Neuronal stem cell (in vitro differentiated cells): ENCODE measurements around the gene CRHR1.

Experiments
- DNase-seq: peaks from one replicate; pipeline ENCODE4 v3.0.0-alpha.2; 2013; ENCODE audit warnings: low spot score
- H2AFZ ChIP-seq: one replicate; pipeline ENCODE4 v1.6.1; 2013; ENCODE audit warnings: mild to moderate bottlenecking, low read length, inconsistent platforms
- H2AK5ac ChIP-seq: 2 replicates; pipeline ENCODE4 v1.6.1; 2013; ENCODE audit warnings: low read depth, mild to moderate bottlenecking, inconsistent platforms, low read length, moderate library complexity, mixed read lengths
- H2BK120ac ChIP-seq: 2 replicates; pipeline ENCODE4 v1.6.1; 2013; ENCODE audit warnings: low read depth, mild to moderate bottlenecking, inconsistent platforms, low read length, moderate library complexity, mixed read lengths
- H2BK12ac ChIP-seq: one replicate; pipeline ENCODE4 v1.6.1; 2013; ENCODE audit warnings: low read length, inconsistent platforms
- H2BK15ac ChIP-seq: 2 replicates; pipeline ENCODE4 v1.6.1; 2013; ENCODE audit warnings: mild to moderate bottlenecking, low read length, inconsistent platforms, mixed read lengths
- H2BK5ac ChIP-seq: one replicate; pipeline ENCODE4 v1.6.1; 2013; ENCODE audit warnings: inconsistent platforms, mild to moderate bottlenecking, low read length, moderate library complexity
- H3K14ac ChIP-seq: one replicate; pipeline ENCODE4 v1.6.1; 2013; ENCODE audit warnings: low read length, inconsistent platforms
- H3K18ac ChIP-seq: 2 replicates; pipeline ENCODE4 v1.6.1; 2013; ENCODE audit warnings: low read length, inconsistent platforms
- H3K23ac ChIP-seq: 2 replicates; pipeline ENCODE4 v1.6.1; 2013; ENCODE audit warnings: low read depth, mild to moderate bottlenecking, mixed read lengths, low read length, inconsistent platforms; ENCODE audit not compliant: poor library complexity
- H3K27ac ChIP-seq: replicated peaks from 3 replicates; pipeline ENCODE4 v1.5.1; 2013; ENCODE audit warnings: low read length, inconsistent platforms
- H3K27me3 ChIP-seq, 3 experiments: 2 replicates each; pipeline ENCODE4 v1.6.1; 2013; ENCODE audit warnings: low read length in 3 of 3, mild to moderate bottlenecking in 2 of 3, inconsistent platforms in 1 of 3, low read depth in 1 of 3, mixed read lengths in 1 of 3, moderate library complexity in 1 of 3; ENCODE audit not compliant: control insufficient read depth in 3 of 3, insufficient read depth in 3 of 3
- H3K36me3 ChIP-seq, 2 donors: replicated peaks in 1 of 2; 2 replicates each; pipeline ENCODE4 v1.6.1; 2013; ENCODE audit warnings: low read length in 2 of 2; ENCODE audit not compliant: control insufficient read depth in 2 of 2, insufficient read depth in 2 of 2
- H3K4ac ChIP-seq: 2 replicates; pipeline ENCODE4 v1.6.1; 2013; ENCODE audit warnings: inconsistent platforms, mild to moderate bottlenecking, low read length, moderate library complexity
- H3K4me1 ChIP-seq, 2 donors: 1 replicate in 1 of 2; 2 replicates in 1 of 2; pipeline ENCODE4 v1.6.1; 2013; ENCODE audit warnings: low read length in 2 of 2, low read depth in 1 of 2; ENCODE audit not compliant: control insufficient read depth in 2 of 2, insufficient read depth in 1 of 2
- H3K4me2 ChIP-seq: one replicate; pipeline ENCODE4 v1.6.1; 2013; ENCODE audit warnings: mild to moderate bottlenecking, low read length, inconsistent platforms; ENCODE audit not compliant: insufficient read depth, poor library complexity, severe bottlenecking
- H3K4me3 ChIP-seq, 2 donors: 2 replicates each; pipeline ENCODE4 v1.5.1; 2013; ENCODE audit warnings: low read length in 2 of 2, mild to moderate bottlenecking in 2 of 2, inconsistent platforms in 1 of 2, moderate library complexity in 1 of 2
- H3K79me1 ChIP-seq: one replicate; pipeline ENCODE4 v1.6.1; 2013; ENCODE audit warnings: low read depth, mild to moderate bottlenecking, inconsistent platforms, low read length, moderate library complexity
- H3K9ac ChIP-seq: one replicate; pipeline ENCODE4 v1.6.1; 2013; ENCODE audit warnings: mild to moderate bottlenecking, low read depth, low read length, inconsistent platforms; ENCODE audit not compliant: poor library complexity
- H3K9me3 ChIP-seq, 2 donors: replicated peaks in 1 of 2; 2 replicates each; pipeline versions ENCODE3 to v1.6.1; 2013; ENCODE audit warnings: low read length in 2 of 2, mild to moderate bottlenecking in 2 of 2, inconsistent platforms in 1 of 2, low read depth in 1 of 2, mixed read lengths in 1 of 2, moderate library complexity in 1 of 2; ENCODE audit not compliant: control insufficient read depth in 2 of 2, insufficient read depth in 1 of 2
- H4K8ac ChIP-seq: one replicate; pipeline ENCODE4 v1.6.1; 2013; ENCODE audit warnings: low read depth, mild to moderate bottlenecking, inconsistent platforms, low read length, moderate library complexity
- H4K91ac ChIP-seq: one replicate; pipeline ENCODE4 v1.6.1; 2013; ENCODE audit warnings: low read length, low read depth, mild to moderate bottlenecking, inconsistent platforms; ENCODE audit not compliant: poor library complexity
- WGBS, 2 donors: extraction: QIAGEN DNeasy Blood & Tissue Kit; methylation state at CpG; one replicate each; pipeline ENCODE4 v1.1.7; 2013; ENCODE audit warnings: missing lambda C conversion rate in 2 of 2, mixed read lengths in 1 of 2; ENCODE audit not compliant: insufficient read length in 2 of 2, insufficient replicate concordance in 1 of 2; ENCODE audit errors: extremely low coverage in 2 of 2; 5-methylcytosine and 5-hydroxymethylcytosine counted together

Gene CRHR1

GRCh38 chr17:45836047-45837044 lies 52.2 kb downstream of the CRHR1 start:
- H3K9ac ChIP-seq: peak overlapping the region; percentile 70
- peak overlapping the region; percentile 89 for H3K18ac ChIP-seq
- H3K23ac ChIP-seq: peak overlapping the region; percentile 43
- peak overlapping the region; percentile 47 for H2BK120ac ChIP-seq
- H3K27me3 ChIP-seq: peaks cover 0 to 45% (median 0%) of the 10 kb centered on the region in 3 experiments
- peak overlapping the region; percentile 71 for H3K14ac ChIP-seq
- WGBS, 2 donors: no CpG with 5 or more reads among the region's 20 CpGs
- DNase-seq: no peak
- H3K27ac ChIP-seq: no peak overlapping the region
- peak overlapping the region; percentile 81 for H2AK5ac ChIP-seq
- no peak overlapping the region for H3K4me3 ChIP-seq
- H3K4me1 ChIP-seq: peaks cover 0 to 11% of the 10 kb centered on the region in 2 donors
- H3K4ac ChIP-seq: no peak overlapping the region
- peak overlapping the region; percentile 84 for H2BK12ac ChIP-seq
- H3K9me3 ChIP-seq: no peaks in the 10 kb centered on the region
- H3K36me3 ChIP-seq: no peaks in the 10 kb centered on the region
- no peak overlapping the region for H2AFZ ChIP-seq
- H4K91ac ChIP-seq: no peak overlapping the region
- H4K8ac ChIP-seq: peak overlapping the region; percentile 1
- H2BK5ac ChIP-seq: peak overlapping the region; percentile 90
- no peak overlapping the region for H3K4me2 ChIP-seq
- no peaks in the 10 kb centered on the region for H3K79me1 ChIP-seq
- peak overlapping the region; percentile 49 for H2BK15ac ChIP-seq

- Histone ChIP-seq H3K4me1 (peaks cover 0 to 11% of the 10 kb centered on the region in 2 donors), H3K27ac (no peak overlapping the region), H2BK120ac (no peak overlapping the region), H2AK5ac (peak overlapping the region; percentile 68), H3K4me3 (peak overlapping the region in 1 of 2 donors; percentile 32), H2BK5ac (peak overlapping the region; percentile 90), H3K79me1 (no peaks in the 10 kb centered on the region), H3K4me2 (no peak overlapping the region), H3K18ac (peak overlapping the region; percentile 48), H3K14ac (no peak overlapping the region), H2BK15ac (no peak overlapping the region), H3K36me3 (no peaks in the 10 kb centered on the region), H3K9me3 (no peaks in the 10 kb centered on the region), H3K4ac (no peak overlapping the region), H3K27me3 (peaks cover 0 to 48% (median 0%) of the 10 kb centered on the region in 3 experiments), H3K23ac (no peak overlapping the region), H3K9ac (no peak overlapping the region), H4K91ac (no peak overlapping the region), H4K8ac (peak overlapping the region; percentile 65), H2BK12ac (no peak overlapping the region), H2AFZ (no peak overlapping the region)
- no CpG with 5 or more reads among the region's 10 CpGs for WGBS, 2 donors
- DNase-seq: no peak
These were observed 53.1 kb downstream of the CRHR1 start for GRCh38 chr17:45837187-45837586.

GRCh38 chr17:45837603-45838002 lies 53.5 kb downstream of the CRHR1 start:
- no CpG with 5 or more reads among the region's 9 CpGs for WGBS, 2 donors
- Histone ChIP-seq H2BK15ac (no peak overlapping the region), H2AK5ac (peak overlapping the region; percentile 50), H3K4ac (no peak overlapping the region), H3K23ac (peak overlapping the region; percentile 73), H3K4me1 (peaks cover 0 to 11% of the 10 kb centered on the region in 2 donors), H3K4me3 (no peak overlapping the region), H3K9me3 (no peaks in the 10 kb centered on the region), H3K18ac (peak overlapping the region; percentile 48), H3K14ac (peak overlapping the region; percentile 17), H3K9ac (peak overlapping the region; percentile 21), H2BK120ac (no peak overlapping the region), H3K27me3 (peaks cover 0 to 48% (median 0%) of the 10 kb centered on the region in 3 experiments), H3K27ac (no peak overlapping the region), H4K8ac (no peak overlapping the region), H3K79me1 (no peaks in the 10 kb centered on the region), H2BK12ac (no peak overlapping the region), H2AFZ (no peak overlapping the region), H2BK5ac (no peak overlapping the region), H3K36me3 (no peaks in the 10 kb centered on the region), H3K4me2 (no peak overlapping the region), H4K91ac (no peak overlapping the region)
- no peak for DNase-seq

GRCh38 chr17:45838751-45839295 lies 54.7 kb downstream of the CRHR1 start:
- Histone ChIP-seq H3K18ac (no peak overlapping the region), H3K27me3 (peaks cover 0 to 48% (median 0%) of the 10 kb centered on the region in 3 experiments), H2BK5ac (no peak overlapping the region), H3K27ac (no peak overlapping the region), H2BK12ac (no peak overlapping the region), H4K91ac (no peak overlapping the region), H3K4me1 (peaks cover 0 to 10% of the 10 kb centered on the region in 2 donors), H4K8ac (no peak overlapping the region), H3K14ac (no peak overlapping the region), H3K36me3 (no peaks in the 10 kb centered on the region), H3K9me3 (no peaks in the 10 kb centered on the region), H3K79me1 (no peaks in the 10 kb centered on the region), H2BK15ac (no peak overlapping the region), H2AK5ac (peak overlapping the region; percentile 90), H3K4me3 (no peak overlapping the region), H3K9ac (peak overlapping the region; percentile 40), H2AFZ (no peak overlapping the region), H3K23ac (no peak overlapping the region), H3K4me2 (no peak overlapping the region), H2BK120ac (no peak overlapping the region), H3K4ac (no peak overlapping the region)
- no peak for DNase-seq
- WGBS, 2 donors: no CpG with 5 or more reads among the region's 8 CpGs
